Neural cell (in vitro differentiated cells): ENCODE measurements around the gene ZDHHC20. TPM values are rescaled to one million over a fixed set of nuclear protein-coding genes. Genes with fewer than 3 reads are reported as not detected.

ENCODE experiments used
- H2AFZ ChIP-seq: fragments of 200-600, 300-800 bp; sonication (generic), shearing (Covaris generic); 2 replicates; pipeline ENCODE4 v1.6.0; 2014; ENCODE audit warnings: low read depth, mild to moderate bottlenecking, antibody characterized with exemption, low read length, moderate library complexity
- H3F3A ChIP-seq: fragments of 200-600 bp; shearing (Covaris generic); 2 replicates; pipeline ENCODE4 v1.6.1; 2016; ENCODE audit warnings: mild to moderate bottlenecking, moderate library complexity, mixed read lengths, antibody characterized with exemption, low read length; ENCODE audit not compliant: insufficient read depth, poor library complexity, severe bottlenecking
- H3K27ac ChIP-seq: fragments of 200-600, 300-800 bp; sonication (generic), shearing (Covaris generic); 2 replicates; pipeline ENCODE4 v1.5.1; 2014; ENCODE audit warnings: mild to moderate bottlenecking, low read length, moderate library complexity
- H3K27me3 ChIP-seq: fragments of 300-800, 200-600 bp; sonication (generic), shearing (Covaris generic); 2 replicates; pipeline ENCODE4 v1.6.0; 2014; ENCODE audit warnings: mild to moderate bottlenecking, low read depth, low read length, moderate library complexity; ENCODE audit not compliant: insufficient read depth
- H3K36me3 ChIP-seq: fragments of 300-800, 200-600 bp; sonication (generic), shearing (Covaris generic); 2 replicates; pipeline ENCODE4 v1.5.1; 2014; ENCODE audit warnings: mild to moderate bottlenecking, antibody characterized with exemption, low read length, moderate library complexity; ENCODE audit not compliant: insufficient read depth
- H3K4me2 ChIP-seq: fragments of 300-800, 200-600 bp; sonication (generic), shearing (Covaris generic); 2 replicates; pipeline ENCODE4 v1.6.0; 2014; ENCODE audit warnings: mild to moderate bottlenecking, low read length
- H3K4me3 ChIP-seq: fragments of 300-800, 200-600 bp; sonication (generic), shearing (Covaris generic); 2 replicates; pipeline ENCODE4 v1.5.1; 2014; ENCODE audit warnings: mild to moderate bottlenecking, low read length, moderate library complexity
- H3K79me2 ChIP-seq: fragments of 200-600 bp; shearing (Covaris generic); replicated peaks from 2 replicates; pipeline ENCODE4 v1.6.0; 2014; ENCODE audit warnings: mild to moderate bottlenecking, low read length, moderate library complexity; ENCODE audit not compliant: insufficient read depth
- H3K9ac ChIP-seq: fragments of 300-800, 200-600 bp; sonication (generic), shearing (Covaris generic); 2 replicates; pipeline ENCODE4 v1.6.1; 2016; ENCODE audit warnings: mild to moderate bottlenecking, low read length, mixed read lengths
- H3K9me2 ChIP-seq: fragments of 200-600 bp; shearing (Covaris generic); 2 replicates; pipeline ENCODE4 v1.6.1; 2016; ENCODE audit warnings: mild to moderate bottlenecking, low read length, mixed read lengths; ENCODE audit not compliant: insufficient read depth
- H3K9me3 ChIP-seq: fragments of 200-600, 300-800 bp; sonication (generic), shearing (Covaris generic); 2 replicates; pipeline ENCODE4 v1.6.1; 2016; ENCODE audit warnings: mild to moderate bottlenecking, mixed run types, low read length, moderate library complexity, mixed read lengths
- H4K20me1 ChIP-seq: fragments of 200-600 bp; shearing (Covaris generic); 2 replicates; pipeline ENCODE4 v1.6.1; 2016; ENCODE audit warnings: mild to moderate bottlenecking, mixed run types; ENCODE audit not compliant: insufficient read depth
- CTCF ChIP-seq: fragments of 450-650 bp; IDR thresholded peaks from 2 replicates; pipeline ENCODE4 v1.5.1; 2014; ENCODE audit warnings: antibody characterized with exemption, mild to moderate bottlenecking, moderate library complexity; ENCODE audit not compliant: poor library complexity, severe bottlenecking
- EP300 ChIP-seq: fragments of 450-650 bp; conservative IDR thresholded peaks from 2 replicates; pipeline ENCODE4 v1.6.1; 2014; ENCODE audit warnings: antibody characterized with exemption, mild to moderate bottlenecking, moderate library complexity; ENCODE audit not compliant: poor library complexity, severe bottlenecking
- EZH2 ChIP-seq: fragments of 200-600, 300-800 bp; shearing (Covaris generic), sonication (generic); IDR thresholded peaks from 2 replicates; pipeline ENCODE4 v1.6.1; 2014; ENCODE audit warnings: antibody characterized with exemption, low read length, borderline replicate concordance, mild to moderate bottlenecking; ENCODE audit not compliant: insufficient read depth, poor library complexity, severe bottlenecking
- MXI1 ChIP-seq: fragments of 450-650 bp; conservative IDR thresholded peaks from 2 replicates; pipeline ENCODE4 v1.6.1; 2014; ENCODE audit warnings: antibody characterized with exemption, mild to moderate bottlenecking; ENCODE audit not compliant: poor library complexity, severe bottlenecking
- POLR2AphosphoS5 ChIP-seq: IDR thresholded peaks from 2 replicates; pipeline ENCODE4 v1.6.1; 2012
- RAD21 ChIP-seq: fragments of 450-650 bp; conservative IDR thresholded peaks from 2 replicates; pipeline ENCODE4 v1.6.1; 2014; ENCODE audit warnings: antibody characterized with exemption, mild to moderate bottlenecking, moderate library complexity
- REST ChIP-seq: IDR thresholded peaks from 2 replicates; pipeline ENCODE4 v1.6.1; 2012; ENCODE audit warnings: borderline replicate concordance
- SMC3 ChIP-seq: fragments of 450-650 bp; conservative IDR thresholded peaks from 2 replicates; pipeline ENCODE4 v1.6.1; 2014; ENCODE audit warnings: antibody characterized with exemption, mild to moderate bottlenecking, moderate library complexity; ENCODE audit not compliant: poor library complexity
- TAF1 ChIP-seq: IDR thresholded peaks from 2 replicates; pipeline ENCODE4 v1.6.1; 2012; ENCODE audit warnings: low read depth
- polyA plus RNA-seq: library from polyadenylated mRNA; depleted of rRNA; stranded (reverse); fragments of >200 nt; gene quantifications from 2 replicates; pipeline ENCODE4 v1.2.3, GENCODE V29; 2014

The ZDHHC20 gene
- polyA plus RNA-seq, 1 donor from 2014 or later = 43.3 TPM

- Histone ChIP-seq H3K27ac (no peak overlapping the region), H3F3A (no peaks in the 10 kb centered on the region), H3K9ac (no peak overlapping the region), H3K4me2 (no peak overlapping the region), H3K79me2 (peaks cover 25% of the 10 kb centered on the region), H3K36me3 (no peaks in the 10 kb centered on the region), H4K20me1 (no peaks in the 10 kb centered on the region), H3K9me3 (no peaks in the 10 kb centered on the region), H2AFZ (no peak overlapping the region), H3K9me2 (no peaks in the 10 kb centered on the region), H3K27me3 (no peaks in the 10 kb centered on the region), H3K4me3 (no peak overlapping the region)
- no peak for TF ChIP-seq EZH2
- no peak for TF ChIP-seq CTCF
- TF ChIP-seq REST = no peak
- TF ChIP-seq MXI1 = no peak
- TF ChIP-seq RAD21 = no peak
- TF ChIP-seq SMC3 = no peak
- TF ChIP-seq EP300 = no peak
- TF ChIP-seq TAF1 = no peak
- no peak for TF ChIP-seq POLR2AphosphoS5
Observed at GRCh38 chr13:21429211-21429610, 29.9 kb downstream of the ZDHHC20 start.

- no peaks in the 10 kb centered on the region for H3K36me3 ChIP-seq
- no peak overlapping the region for H3K4me2 ChIP-seq
- no peaks in the 10 kb centered on the region for H3K9me3 ChIP-seq
- H3K27me3 ChIP-seq = no peaks in the 10 kb centered on the region
- H4K20me1 ChIP-seq = no peaks in the 10 kb centered on the region
- TF ChIP-seq REST (no peak), CTCF (no peak), MXI1 (no peak), EP300 (no peak), EZH2 (no peak), POLR2AphosphoS5 (no peak), TAF1 (no peak), RAD21 (no peak), SMC3 (no peak)
- H3K27ac ChIP-seq = no peak overlapping the region
- H3K4me3 ChIP-seq = no peak overlapping the region
- no peaks in the 10 kb centered on the region for H3K9me2 ChIP-seq
- no peak overlapping the region for H3K9ac ChIP-seq
- H3F3A ChIP-seq = no peaks in the 10 kb centered on the region
- H2AFZ ChIP-seq = no peak overlapping the region
- peaks cover 15% of the 10 kb centered on the region for H3K79me2 ChIP-seq
Observed at GRCh38 chr13:21427741-21428140, 31.4 kb downstream of the ZDHHC20 start.
